ENCODE results near the gene CARD14.
"Not testable (repeated sequence)": the region's sequence is repeated elsewhere in the genome, so short reads cannot be mapped to it uniquely, and the experiment has no call there.

The CARD14 gene

GRCh38 chr17:80253631-80254395, 84.0 kb downstream of the CARD14 start:
- no peak for DNase-seq (ENCODE audit: low read depth)

- peak; percentile 47 for DNase-seq (ENCODE audit: low read depth)
Observed at GRCh38 chr17:80254396-80255251, 84.8 kb downstream of the CARD14 start.

GRCh38 chr17:80256034-80256350, 86.2 kb downstream of the CARD14 start:
- no peak for DNase-seq (ENCODE audit: low read depth)

- no peak for DNase-seq (ENCODE audit: low read depth)
Observed at GRCh38 chr17:80257716-80258213, 87.9 kb downstream of the CARD14 start.

DNA sequence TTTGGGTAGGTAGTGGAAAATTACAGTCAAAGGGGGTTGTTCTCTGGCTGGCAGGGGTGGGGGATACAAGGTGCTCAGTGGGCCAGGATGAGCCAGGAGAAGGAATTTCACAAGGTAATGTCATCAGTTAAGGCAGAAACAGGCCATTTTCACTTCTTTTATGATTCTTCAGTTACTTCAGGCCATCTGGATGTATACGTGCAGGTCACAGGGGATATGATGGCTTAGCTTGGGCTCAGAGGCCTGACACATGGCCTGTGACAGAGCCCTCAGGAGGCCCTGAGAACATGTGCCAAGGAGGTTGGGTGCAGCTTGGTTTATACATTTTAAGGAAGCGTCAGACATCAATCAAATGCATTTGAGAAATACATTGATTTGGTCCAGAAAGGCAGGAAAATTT, 88.5 kb downstream of the CARD14 start:
- DNase-seq (ENCODE audit: low read depth): not testable (repeated sequence)

All from T-helper 22 cell (primary cell).